OCI-LY1 (cell line): ENCODE results near the gene NINJ2.

ENCODE experiments used
- H2AFZ ChIP-seq: fragments of 200-600 bp; sonication (generic), shearing (Covaris generic); 2 replicates; pipeline ENCODE4 v1.6.0; 2014; ENCODE audit warnings: antibody characterized with exemption, mild to moderate bottlenecking, low read length
- H3F3A ChIP-seq: fragments of 200-600 bp; sonication (generic), shearing (Covaris generic); 2 replicates; pipeline ENCODE4 v1.6.0; 2014; ENCODE audit warnings: mild to moderate bottlenecking, antibody characterized with exemption, low read length, moderate library complexity; ENCODE audit not compliant: insufficient read depth
- H3K27ac ChIP-seq: fragments of 200-600 bp; sonication (generic); 2 replicates; pipeline ENCODE4 v1.5.1; 2014; ENCODE audit warnings: low read length, mixed run types, mild to moderate bottlenecking, low read depth; ENCODE audit not compliant: poor library complexity, severe bottlenecking
- H3K27me3 ChIP-seq: fragments of 200-600 bp; sonication (generic); 2 replicates; pipeline ENCODE4 v1.6.0; 2014; ENCODE audit warnings: antibody characterized with exemption, mild to moderate bottlenecking, low read length, moderate library complexity; ENCODE audit not compliant: insufficient read depth
- H3K36me3 ChIP-seq: fragments of 200-600 bp; sonication (generic); 2 replicates; pipeline ENCODE4 v1.6.1; 2014; ENCODE audit warnings: mild to moderate bottlenecking, antibody characterized with exemption, low read length, moderate library complexity, mixed read lengths; ENCODE audit not compliant: insufficient read depth
- H3K4me1 ChIP-seq: fragments of 200-600 bp; sonication (generic); 2 replicates; pipeline ENCODE4 v1.5.1; 2014; ENCODE audit warnings: mild to moderate bottlenecking, low read length, moderate library complexity; ENCODE audit not compliant: insufficient read depth, severe bottlenecking
- H3K4me2 ChIP-seq: fragments of 200-600 bp; sonication (generic), shearing (Covaris generic); 2 replicates; pipeline ENCODE4 v1.6.1; 2014; ENCODE audit warnings: low read length
- H3K4me3 ChIP-seq: fragments of 200-600 bp; sonication (generic); 2 replicates; pipeline ENCODE4 v1.5.1; 2014; ENCODE audit warnings: low read length, low read depth, mild to moderate bottlenecking, mixed read lengths; ENCODE audit not compliant: poor library complexity, severe bottlenecking
- H3K79me2 ChIP-seq: fragments of 200-600 bp; shearing (Covaris generic); 2 replicates; pipeline ENCODE4 v1.6.1; 2016; ENCODE audit warnings: mixed run types, low read length, mixed read lengths; ENCODE audit not compliant: insufficient read depth
- H3K9ac ChIP-seq: fragments of 200-600 bp; sonication (generic), shearing (Covaris generic); 2 replicates; pipeline ENCODE4 v1.6.1; 2014; ENCODE audit warnings: mild to moderate bottlenecking, low read length, mixed read lengths
- H3K9me2 ChIP-seq: fragments of 200-600 bp; sonication (generic), shearing (Covaris generic); 2 replicates; pipeline ENCODE4 v1.6.1; 2014; ENCODE audit warnings: low read depth, mild to moderate bottlenecking, low read length, mixed read lengths
- H3K9me3 ChIP-seq: fragments of 200-600 bp; shearing (Covaris generic); 2 replicates; pipeline ENCODE4 v1.6.1; 2014; ENCODE audit warnings: low read length, mixed read lengths
- H4K20me1 ChIP-seq: fragments of 200-600 bp; sonication (generic), shearing (Covaris generic); 2 replicates; pipeline ENCODE4 v1.6.0; 2016; ENCODE audit warnings: mild to moderate bottlenecking, low read length; ENCODE audit not compliant: insufficient read depth
- EZH2 ChIP-seq: fragments of 200-600 bp; sonication (generic), shearing (Covaris generic); IDR thresholded peaks from 2 replicates; pipeline ENCODE4 v1.8.0; 2017; ENCODE audit warnings: borderline replicate concordance, mixed run types, mild to moderate bottlenecking, antibody characterized with exemption, low read length, moderate library complexity, mixed read lengths
- TF ChIP-seq, protein P1 (sequence below): fragments of 200-600 bp; sonication (generic), shearing (Covaris generic); IDR thresholded peaks from 2 replicates; pipeline ENCODE4 v1.5.1; 2017; ENCODE audit warnings: mild to moderate bottlenecking, antibody characterized with exemption, low read length, moderate library complexity, mixed read lengths

The NINJ2 gene

DNA sequence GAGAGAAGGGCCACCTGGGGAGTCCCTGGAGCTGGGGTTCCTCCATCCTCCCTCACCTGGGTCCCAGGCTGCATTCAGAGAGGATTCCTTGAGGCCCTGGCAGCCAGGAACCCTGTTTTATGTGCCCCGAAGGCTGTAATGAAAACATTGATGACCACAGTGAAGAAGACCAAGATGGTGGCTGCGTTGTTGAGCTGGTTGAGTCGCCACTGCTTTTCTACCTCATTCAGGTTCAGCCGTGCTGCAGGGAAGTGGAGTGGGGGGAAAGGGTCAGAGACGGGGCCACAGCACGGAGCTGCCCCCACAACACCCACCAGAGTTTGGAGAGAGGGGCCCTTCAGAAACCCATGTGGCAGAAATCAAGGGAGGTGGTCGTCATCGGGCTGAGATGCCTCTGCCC is 98.1 kb downstream of the NINJ2 start:
- Histone ChIP-seq H3K9ac (no peak overlapping the region), H3K27me3 (no peaks in the 10 kb centered on the region), H3F3A (no peaks in the 10 kb centered on the region), H3K9me2 (no peaks in the 10 kb centered on the region), H2AFZ (no peak overlapping the region), H3K36me3 (peaks cover 32% of the 10 kb centered on the region), H3K79me2 (no peaks in the 10 kb centered on the region), H3K4me1 (peaks cover 30% of the 10 kb centered on the region), H4K20me1 (no peaks in the 10 kb centered on the region), H3K9me3 (no peaks in the 10 kb centered on the region), H3K4me3 (no peak overlapping the region), H3K27ac (no peak overlapping the region), H3K4me2 (no peak overlapping the region)
- TF ChIP-seq EZH2 = no peak
- TF ChIP-seq, protein P1, sequence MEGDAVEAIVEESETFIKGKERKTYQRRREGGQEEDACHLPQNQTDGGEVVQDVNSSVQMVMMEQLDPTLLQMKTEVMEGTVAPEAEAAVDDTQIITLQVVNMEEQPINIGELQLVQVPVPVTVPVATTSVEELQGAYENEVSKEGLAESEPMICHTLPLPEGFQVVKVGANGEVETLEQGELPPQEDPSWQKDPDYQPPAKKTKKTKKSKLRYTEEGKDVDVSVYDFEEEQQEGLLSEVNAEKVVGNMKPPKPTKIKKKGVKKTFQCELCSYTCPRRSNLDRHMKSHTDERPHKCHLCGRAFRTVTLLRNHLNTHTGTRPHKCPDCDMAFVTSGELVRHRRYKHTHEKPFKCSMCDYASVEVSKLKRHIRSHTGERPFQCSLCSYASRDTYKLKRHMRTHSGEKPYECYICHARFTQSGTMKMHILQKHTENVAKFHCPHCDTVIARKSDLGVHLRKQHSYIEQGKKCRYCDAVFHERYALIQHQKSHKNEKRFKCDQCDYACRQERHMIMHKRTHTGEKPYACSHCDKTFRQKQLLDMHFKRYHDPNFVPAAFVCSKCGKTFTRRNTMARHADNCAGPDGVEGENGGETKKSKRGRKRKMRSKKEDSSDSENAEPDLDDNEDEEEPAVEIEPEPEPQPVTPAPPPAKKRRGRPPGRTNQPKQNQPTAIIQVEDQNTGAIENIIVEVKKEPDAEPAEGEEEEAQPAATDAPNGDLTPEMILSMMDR = no peak

DNA sequence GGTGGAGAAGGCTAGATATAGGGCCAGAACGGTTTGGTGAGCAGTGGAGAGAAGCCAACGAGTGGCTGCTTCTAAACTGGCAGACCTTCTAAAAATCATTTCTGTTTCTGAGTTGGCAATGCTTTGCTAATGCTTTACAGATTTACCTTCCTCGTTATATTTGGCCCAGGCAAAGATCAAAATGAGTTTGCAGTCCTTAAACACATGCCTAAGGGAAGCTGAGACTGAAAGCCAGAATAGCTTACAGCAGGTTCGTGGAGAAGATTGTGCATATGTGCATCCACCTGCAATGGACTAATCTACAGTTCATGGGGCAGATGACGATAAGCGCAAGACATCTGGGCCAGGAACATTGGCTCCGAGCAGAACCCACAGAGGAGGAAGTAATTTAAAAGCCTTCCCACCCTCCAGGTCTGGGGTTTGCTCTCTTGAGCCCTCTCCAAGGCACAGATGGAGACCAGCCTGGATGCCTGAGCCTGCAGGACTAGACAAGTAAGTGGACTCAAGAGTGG is 99.4 kb downstream of the NINJ2 start:
- Histone ChIP-seq H3K27me3 (peaks cover 11% of the 10 kb centered on the region; the same call in 1 of the 2 replicates), H3K4me1 (peaks cover 21% of the 10 kb centered on the region), H3K4me2 (no peak overlapping the region), H3K9me2 (no peaks in the 10 kb centered on the region), H2AFZ (no peak overlapping the region), H3K79me2 (no peaks in the 10 kb centered on the region), H4K20me1 (no peaks in the 10 kb centered on the region), H3K4me3 (no peak overlapping the region), H3K9ac (no peak overlapping the region), H3K36me3 (peaks cover 32% of the 10 kb centered on the region), H3K9me3 (no peaks in the 10 kb centered on the region), H3F3A (no peaks in the 10 kb centered on the region), H3K27ac (no peak overlapping the region)
- TF ChIP-seq, protein P1 = no peak
- TF ChIP-seq EZH2 = no peak

DNA sequence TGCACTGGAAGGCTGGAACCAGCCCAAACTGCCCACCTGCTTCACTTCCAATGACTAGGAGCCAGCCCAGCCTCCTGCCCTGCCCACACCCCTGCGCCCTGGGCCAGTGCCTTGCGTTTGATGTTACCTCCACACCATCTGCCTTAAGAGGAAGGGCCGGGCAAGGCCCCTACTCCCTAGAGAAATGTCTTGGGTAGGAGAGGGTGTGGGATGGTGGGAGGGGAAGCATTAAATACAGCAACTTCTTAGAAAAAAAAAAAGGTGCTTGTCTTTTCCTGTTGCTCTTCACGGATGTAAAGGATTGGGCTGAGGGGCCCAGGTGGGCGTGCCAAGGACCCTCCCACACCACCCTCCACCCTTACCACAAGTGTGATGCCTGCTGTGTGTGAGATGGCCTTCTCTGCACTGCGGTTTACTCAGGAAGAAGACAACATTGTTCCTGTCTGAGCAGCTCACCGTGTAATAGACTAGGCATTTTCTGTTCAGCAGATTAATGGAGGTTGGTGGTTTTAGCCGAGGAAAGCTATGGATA is 99.9 kb downstream of the NINJ2 start:
- TF ChIP-seq, protein P1 = no peak
- no peak for TF ChIP-seq EZH2
- Histone ChIP-seq H3K4me1 (peaks cover 21% of the 10 kb centered on the region), H3K27ac (no peak overlapping the region), H3K4me2 (no peak overlapping the region), H3K9me2 (no peaks in the 10 kb centered on the region), H3K79me2 (no peaks in the 10 kb centered on the region), H3F3A (no peaks in the 10 kb centered on the region), H3K4me3 (no peak overlapping the region), H3K9me3 (no peaks in the 10 kb centered on the region), H3K9ac (no peak overlapping the region), H2AFZ (no peak overlapping the region), H4K20me1 (no peaks in the 10 kb centered on the region), H3K27me3 (peaks cover 11% of the 10 kb centered on the region; the same call in 1 of the 2 replicates), H3K36me3 (peaks cover 32% of the 10 kb centered on the region)
